ENCODE measurements around the gene VIL1.

The VIL1 gene

GRCh38 chr2:218435003-218435982 lies 16.4 kb downstream of the VIL1 start:
- ChIA-PET POLR2A (no interaction called here), CTCF (no interaction called here)
- no peak for TF ChIP-seq CTCF (IDR thresholded peaks at IDR 0.05; ENCODE audit: insufficient read depth, low read length, missing control alignments)
- no peak overlapping the region for H3K4me3 ChIP-seq (ENCODE audit: low read depth, low read length)
- DNase-seq (ENCODE audit: low read depth, low spot score) = no peak

- ChIA-PET POLR2A (no interaction called here), CTCF (no interaction called here)
- no peak for TF ChIP-seq CTCF (IDR thresholded peaks at IDR 0.05; ENCODE audit: insufficient read depth, low read length, missing control alignments)
- H3K4me3 ChIP-seq (ENCODE audit: low read depth, low read length) = no peak overlapping the region
- no peak for DNase-seq (ENCODE audit: low read depth, low spot score)
Observed at GRCh38 chr2:218436992-218437391, 18.1 kb downstream of the VIL1 start.

- no peak for DNase-seq (ENCODE audit: low read depth, low spot score)
- ChIA-PET POLR2A (no interaction called here), CTCF (no interaction called here)
- no peak for TF ChIP-seq CTCF (IDR thresholded peaks at IDR 0.05; ENCODE audit: insufficient read depth, low read length, missing control alignments)
- H3K4me3 ChIP-seq (ENCODE audit: low read depth, low read length) = no peak overlapping the region
Observed at GRCh38 chr2:218437969-218438368, 19.0 kb downstream of the VIL1 start.

GRCh38 chr2:218438596-218438995 lies 19.7 kb downstream of the VIL1 start:
- H3K4me3 ChIP-seq (ENCODE audit: low read depth, low read length) = no peak overlapping the region
- no peak for DNase-seq (ENCODE audit: low read depth, low spot score)
- CTCF ChIA-PET = no interaction called here
- POLR2A ChIA-PET = no interaction called here
- no peak for TF ChIP-seq CTCF (IDR thresholded peaks at IDR 0.05; ENCODE audit: insufficient read depth, low read length, missing control alignments)

GRCh38 chr2:218444692-218445357 lies 25.9 kb downstream of the VIL1 start:
- no peak overlapping the region for H3K4me3 ChIP-seq (ENCODE audit: low read depth, low read length)
- POLR2A ChIA-PET = no interaction called here
- no peak for TF ChIP-seq CTCF (IDR thresholded peaks at IDR 0.05; ENCODE audit: insufficient read depth, low read length, missing control alignments)
- DNase-seq (ENCODE audit: low read depth, low spot score) = no peak
- CTCF ChIA-PET = interaction anchor here (1.5 to 1.7 kb wide), 2 partner anchors 20 to 143 kb away, joined by 4 to 9 read pairs; no protein-coding TSS in a partner anchor

- TF ChIP-seq CTCF (IDR thresholded peaks at IDR 0.05; ENCODE audit: insufficient read depth, low read length, missing control alignments) = no peak
- no peak for DNase-seq (ENCODE audit: low read depth, low spot score)
- POLR2A ChIA-PET = no interaction called here
- no peak overlapping the region for H3K4me3 ChIP-seq (ENCODE audit: low read depth, low read length)
- CTCF ChIA-PET = interaction anchor here (1.5 to 1.7 kb wide), 2 partner anchors 19 to 144 kb away, joined by 4 to 9 read pairs; no protein-coding TSS in a partner anchor
Observed at GRCh38 chr2:218445602-218446001, 26.7 kb downstream of the VIL1 start.
